GM13976 (cell line): Measurements from ENCODE around the gene ELMO1.

Source experiments
- DNase-seq: peaks from one replicate; pipeline ENCODE4 v3.0.0; 2012; ENCODE audit warnings: low spot score
- CTCF ChIP-seq: IDR thresholded peaks from 2 replicates; pipeline ENCODE4 v1.5.1; 2012; ENCODE audit warnings: borderline replicate concordance, mild to moderate bottlenecking; ENCODE audit not compliant: insufficient read depth; ENCODE audit errors: extremely low read depth, missing control alignments, control extremely low read depth
- in situ Hi-C: fragments of 300-500 bp; cut with MboI; formaldehyde crosslinking; loops from one replicate; pipeline ENCODE4 v1.12.0; 2022; ENCODE audit warnings: low sequenced_read_pairs, mixed read lengths, inconsistent platforms; ENCODE audit not compliant: unreplicated experiment

The ELMO1 gene

GRCh38 chr7:36957620-36958019 lies 491.0 kb downstream of the ELMO1 start:
- DNase-seq: no peak
- no peak for TF ChIP-seq CTCF
- in situ Hi-C loops: no loop called here

GRCh38 chr7:36956814-36957213 lies 491.9 kb downstream of the ELMO1 start:
- DNase-seq: no peak
- in situ Hi-C loops: no loop called here
- TF ChIP-seq CTCF: no peak

- in situ Hi-C loops: no loop called here
- no peak for TF ChIP-seq CTCF
- no peak for DNase-seq
Measured at GRCh38 chr7:36955456-36956129, 493.1 kb downstream of the ELMO1 start.

- in situ Hi-C loops: no loop called here
- peak; percentile 59 for DNase-seq
- no peak for TF ChIP-seq CTCF
Measured at GRCh38 chr7:36951257-36951697, 497.4 kb downstream of the ELMO1 start.

GRCh38 chr7:36949711-36950600 lies 498.7 kb downstream of the ELMO1 start:
- no peak for DNase-seq
- TF ChIP-seq CTCF: no peak
- in situ Hi-C loops: no loop called here

- in situ Hi-C loops: no loop called here
- TF ChIP-seq CTCF: no peak
- no peak for DNase-seq
Measured at GRCh38 chr7:36946401-36946739, 502.3 kb downstream of the ELMO1 start.
